Endodermal cell (in vitro differentiated cells): ENCODE data around the gene BANP. TPM values are rescaled to one million over a fixed set of nuclear protein-coding genes. Genes with fewer than 3 reads are reported as not detected.

Source experiments
- DNase-seq: peaks from one replicate; pipeline ENCODE4 v3.0.0-alpha.2; 2017
- H3K27ac ChIP-seq: 2 replicates; pipeline ENCODE4 v1.5.1; 2013; ENCODE audit warnings: mild to moderate bottlenecking, low read depth, low read length, moderate library complexity
- H3K27me3 ChIP-seq: 2 replicates; pipeline ENCODE4 v1.6.1; 2013; ENCODE audit warnings: mild to moderate bottlenecking, low read length, moderate library complexity; ENCODE audit not compliant: insufficient read depth, control insufficient read depth, poor library complexity, severe bottlenecking
- H3K36me3 ChIP-seq: 2 replicates; pipeline ENCODE4 v1.7.0; 2013; ENCODE audit warnings: mild to moderate bottlenecking, low read length, moderate library complexity; ENCODE audit not compliant: control insufficient read depth, insufficient read depth
- H3K4me1 ChIP-seq: one replicate; pipeline ENCODE4 v1.7.0; 2013; ENCODE audit warnings: low read length; ENCODE audit not compliant: control insufficient read depth, insufficient read depth
- H3K4me3 ChIP-seq: 2 replicates; pipeline ENCODE4 v1.5.1; 2013; ENCODE audit warnings: mild to moderate bottlenecking, low read length, moderate library complexity
- H3K9ac ChIP-seq: 2 replicates; pipeline ENCODE4 v1.6.1; 2013; ENCODE audit warnings: mild to moderate bottlenecking, low read length, moderate library complexity; ENCODE audit not compliant: poor library complexity, severe bottlenecking; ENCODE audit errors: extremely low read depth
- H3K9me3 ChIP-seq: 2 replicates; pipeline ENCODE4 v1.6.1; 2013; ENCODE audit warnings: mild to moderate bottlenecking, low read length, moderate library complexity; ENCODE audit not compliant: control insufficient read depth
- H3K27ac Mint-ChIP-seq: 2 replicates; pipeline ENCODE4 v1.8.0; 2020; ENCODE audit warnings: mixed read lengths
- H3K27me3 Mint-ChIP-seq: 2 replicates; pipeline ENCODE4 v1.8.0; 2021; ENCODE audit warnings: mild to moderate bottlenecking, mixed read lengths; ENCODE audit not compliant: insufficient read depth
- H3K36me3 Mint-ChIP-seq: 2 replicates; pipeline ENCODE4 v1.8.0; 2020; ENCODE audit warnings: low read depth, mixed read lengths
- H3K4me1 Mint-ChIP-seq: 2 replicates; pipeline ENCODE4 v1.8.0; 2020; ENCODE audit warnings: mixed read lengths
- H3K4me3 Mint-ChIP-seq: 2 replicates; pipeline ENCODE4 v1.8.0; 2020; ENCODE audit warnings: mild to moderate bottlenecking, moderate library complexity, mixed read lengths
- H3K9me3 Mint-ChIP-seq: 2 replicates; pipeline ENCODE4 v1.8.0; 2020; ENCODE audit warnings: mild to moderate bottlenecking, mixed read lengths
- CTCF ChIP-seq: fragments of 200-600 bp; sonication (generic); conservative IDR thresholded peaks from 2 replicates; pipeline ENCODE4 v1.5.0; 2021; ENCODE audit warnings: antibody characterized with exemption, mild to moderate bottlenecking
- WGBS, 2 experiments: methylation state at CpG; one replicate each; pipeline versions ENCODE4 v1.1.5 to v1.1.7; 2013; ENCODE audit warnings: missing lambda C conversion rate in 2 of 2, mixed read lengths in 1 of 2; ENCODE audit not compliant: insufficient coverage in 1 of 2, insufficient read length in 1 of 2; 5-methylcytosine and 5-hydroxymethylcytosine counted together
- total RNA-seq, 2 donors: library from RNA; stranded (reverse); fragmentation: NEBNext Ultra II Directional in 1 of 2; extraction: Animal tissue kit (Norgen Biotek cat#: 25700) in 1 of 2; gene quantifications; 2 replicates in 1 of 2; 3 replicates in 1 of 2; pipeline ENCODE4 v1.2.1, GENCODE V29; 2021

Gene BANP
- total RNA-seq, 2 donors from 2014 or later: 39.5 to 45.5 TPM

GRCh38 chr16:88009563-88010342 is 58.5 kb downstream of the BANP start:
- Histone ChIP-seq H3K9me3 (no peaks in the 10 kb centered on the region), H3K9ac (no peak overlapping the region), H3K4me1 (no peaks in the 10 kb centered on the region), H3K27ac (no peak overlapping the region), H3K4me3 (no peak overlapping the region), H3K27me3 (no peaks in the 10 kb centered on the region), H3K36me3 (peaks cover 25% of the 10 kb centered on the region)
- no peak for TF ChIP-seq CTCF
- Mint-ChIP-seq H3K4me3 (no peak overlapping the region), H3K9me3 (no peaks in the 10 kb centered on the region), H3K27ac (no peak overlapping the region), H3K36me3 (peaks cover 61% of the 10 kb centered on the region), H3K27me3 (no peaks in the 10 kb centered on the region), H3K4me1 (peaks cover 18% of the 10 kb centered on the region)
- no peak for DNase-seq
- 84 to 88% methylated on average over 6 to 7 of the region's 7 CpGs for WGBS, 2 experiments

GRCh38 chr16:88010343-88010967 is 59.2 kb downstream of the BANP start:
- Mint-ChIP-seq H3K36me3 (peaks cover 55% of the 10 kb centered on the region), H3K4me3 (no peak overlapping the region), H3K9me3 (no peaks in the 10 kb centered on the region), H3K4me1 (peaks cover 17% of the 10 kb centered on the region), H3K27me3 (no peaks in the 10 kb centered on the region), H3K27ac (no peak overlapping the region)
- Histone ChIP-seq H3K27ac (no peak overlapping the region), H3K9ac (no peak overlapping the region), H3K4me1 (no peaks in the 10 kb centered on the region), H3K27me3 (no peaks in the 10 kb centered on the region), H3K4me3 (no peak overlapping the region), H3K36me3 (peaks cover 25% of the 10 kb centered on the region), H3K9me3 (no peaks in the 10 kb centered on the region)
- no peak for DNase-seq
- 93% methylated on average over 25 of the region's 25 CpGs for WGBS, 2 experiments
- TF ChIP-seq CTCF: no peak

GRCh38 chr16:88010968-88011483 is 59.8 kb downstream of the BANP start:
- no peaks in the 10 kb centered on the region for H3K9me3 Mint-ChIP-seq
- H3K9ac ChIP-seq: no peak overlapping the region
- 95 to 98% methylated on average over 12 to 18 of the region's 19 CpGs for whole genome bisulfite sequencing, 2 experiments
- H3K36me3 ChIP-seq: peaks cover 25% of the 10 kb centered on the region
- peaks cover 17% of the 10 kb centered on the region for H3K4me1 Mint-ChIP-seq
- DNase-seq: peak; percentile 20
- peaks cover 49% of the 10 kb centered on the region for H3K36me3 Mint-ChIP-seq
- no peak for TF ChIP-seq CTCF
- H3K4me3 ChIP-seq: no peak overlapping the region
- H3K27ac ChIP-seq: no peak overlapping the region
- H3K27ac Mint-ChIP-seq: peak overlapping the region; percentile 30
- no peaks in the 10 kb centered on the region for H3K4me1 ChIP-seq
- no peaks in the 10 kb centered on the region for H3K27me3 ChIP-seq
- H3K27me3 Mint-ChIP-seq: no peaks in the 10 kb centered on the region
- no peaks in the 10 kb centered on the region for H3K9me3 ChIP-seq
- no peak overlapping the region for H3K4me3 Mint-ChIP-seq
